Endometrial microvascular endothelial cells (primary cell): ENCODE results near the gene FAM209A. TPM values are rescaled to one million over a fixed set of nuclear protein-coding genes. Genes with fewer than 3 reads are reported as not detected.
"Not testable (repeated sequence)": the region's sequence is repeated elsewhere in the genome, so short reads cannot be mapped to it uniquely, and the experiment has no call there.

Experiments
- in situ Hi-C: cut with HindIII; loops from 2 replicates; pipeline ENCODE4 v1.10.0; 2017; ENCODE audit warnings: low sequenced_read_pairs, low pct_unique_long_range_greater_than_20kb; ENCODE audit errors: inconsistent ontology term
- total RNA-seq: library from RNA; depleted of rRNA; stranded (reverse); fragments of >200 nt; gene quantifications from one replicate; pipeline ENCODE4 v1.2.3, GENCODE V29; 2015; ENCODE audit errors: inconsistent ontology term

FAM209A gene, protein sequence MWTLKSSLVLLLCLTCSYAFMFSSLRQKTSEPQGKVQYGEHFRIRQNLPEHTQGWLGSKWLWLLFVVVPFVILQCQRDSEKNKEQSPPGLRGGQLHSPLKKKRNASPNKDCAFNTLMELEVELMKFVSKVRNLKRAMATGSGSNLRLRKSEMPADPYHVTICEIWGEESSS
- total RNA-seq, result not detected

GRCh38 chr20:56524444-56524843, at the start of gene FAM209A:
Gene FAM209A, plus strand, starts transcription at chr20:56524744. Its CDS starts 65 bp downstream, at chr20:56524809.
- in situ Hi-C loops, result not testable (repeated sequence)

DNA sequence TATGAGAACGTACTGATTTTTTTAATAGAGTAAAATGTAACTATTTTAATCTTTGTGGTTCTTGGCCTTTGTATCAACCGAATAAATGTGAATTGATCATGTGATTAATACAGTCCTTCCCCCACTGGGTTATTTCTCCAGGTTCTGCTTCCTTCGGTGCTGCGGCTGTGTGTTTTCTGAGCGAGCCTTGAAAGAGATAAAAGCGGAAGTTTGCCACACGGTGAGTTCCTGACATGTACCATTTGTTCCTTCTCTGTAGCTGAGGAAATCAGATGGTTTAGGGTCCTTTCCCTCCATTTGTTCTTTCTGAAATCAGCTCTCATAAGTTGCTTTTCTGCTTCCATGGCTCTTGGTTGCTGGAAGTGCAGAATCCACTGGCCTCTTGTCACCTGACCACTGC, 40.6 kb upstream of the FAM209A start:
- in situ Hi-C loops, result no loop called here

- in situ Hi-C loops, result no loop called here
Measured at GRCh38 chr20:56487216-56487615, 37.3 kb upstream of the FAM209A start.

DNA sequence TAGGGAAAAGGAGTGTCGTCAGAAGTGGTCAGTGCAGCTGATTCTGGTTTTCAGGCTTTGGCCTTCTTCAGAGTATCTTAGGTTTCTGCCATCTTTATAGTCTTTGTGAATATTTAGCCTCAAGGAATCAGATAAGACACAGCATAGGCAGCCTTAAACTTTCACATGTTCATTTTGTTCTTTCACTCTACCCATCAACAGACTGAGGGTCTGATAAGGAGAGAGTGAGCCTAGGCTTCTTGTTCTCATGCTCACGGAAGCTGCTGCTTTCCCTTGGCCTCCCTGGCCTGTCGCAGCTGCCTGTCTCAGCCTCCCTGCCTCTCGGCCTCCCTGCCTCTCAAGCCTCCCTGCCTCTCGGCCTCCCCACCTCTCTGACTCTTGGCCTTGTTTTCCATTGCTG, 36.0 kb upstream of the FAM209A start:
- in situ Hi-C loops, result no loop called here

DNA sequence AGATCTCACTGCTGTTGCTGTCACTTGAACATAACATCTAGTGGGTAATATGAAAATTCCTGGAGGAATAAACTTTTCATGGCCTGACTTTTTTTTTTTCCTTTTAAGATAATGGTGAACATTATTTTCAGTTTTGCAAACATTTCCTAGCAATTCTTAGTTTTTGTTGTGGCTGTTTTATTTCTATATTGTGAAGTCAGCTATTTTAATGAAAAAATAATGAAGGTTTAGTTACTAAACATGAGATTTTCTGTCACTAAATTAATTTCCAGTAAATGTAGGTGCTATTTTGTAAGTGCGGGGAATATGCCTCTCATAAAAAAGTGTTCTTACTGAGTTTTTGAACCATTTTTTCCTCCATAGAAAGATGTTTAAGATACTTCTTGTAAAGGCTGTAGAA, 23.4 kb upstream of the FAM209A start:
- in situ Hi-C loops, result no loop called here

DNA sequence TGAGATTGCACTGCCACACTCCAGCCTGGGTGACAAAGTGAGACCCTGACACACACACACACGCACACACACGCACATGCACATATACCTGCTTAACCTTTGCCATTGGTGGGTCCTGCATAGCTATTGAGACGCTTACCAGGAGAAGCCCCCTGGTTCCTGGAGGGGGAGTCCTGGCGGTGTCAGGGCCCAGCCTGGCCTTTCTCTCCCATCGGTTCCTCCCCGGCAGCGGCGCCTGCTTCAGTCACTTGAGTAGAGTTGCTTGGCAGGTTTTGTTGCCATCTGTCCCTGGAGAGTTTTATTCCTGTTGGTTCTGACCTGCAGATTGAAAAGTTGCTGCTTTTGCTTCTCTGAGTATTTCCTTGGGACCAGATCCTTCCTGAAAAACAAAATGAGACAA, 20.6 kb upstream of the FAM209A start:
- in situ Hi-C loops, result no loop called here

- in situ Hi-C loops, result no loop called here
Measured at GRCh38 chr20:56504373-56505005, 20.1 kb upstream of the FAM209A start.

DNA sequence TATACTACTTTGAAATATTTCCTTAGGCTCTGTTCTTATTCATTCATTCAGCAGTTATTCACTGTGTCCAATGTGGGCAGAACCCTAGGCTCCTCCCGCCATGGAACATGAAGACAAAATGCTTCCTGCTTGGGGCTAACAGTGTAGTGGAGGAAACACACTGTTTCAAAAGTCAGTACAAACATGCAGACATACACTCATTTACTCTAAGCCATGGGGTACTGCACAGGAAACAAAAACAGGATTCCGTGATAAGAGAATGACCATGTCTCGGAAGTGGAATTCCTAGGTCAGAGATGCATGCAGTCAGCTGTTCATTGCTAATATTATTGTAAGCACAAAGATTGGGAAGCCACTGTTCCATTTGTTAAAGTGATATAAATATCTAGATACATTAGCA, 18.4 kb upstream of the FAM209A start:
- in situ Hi-C loops, result no loop called here

DNA sequence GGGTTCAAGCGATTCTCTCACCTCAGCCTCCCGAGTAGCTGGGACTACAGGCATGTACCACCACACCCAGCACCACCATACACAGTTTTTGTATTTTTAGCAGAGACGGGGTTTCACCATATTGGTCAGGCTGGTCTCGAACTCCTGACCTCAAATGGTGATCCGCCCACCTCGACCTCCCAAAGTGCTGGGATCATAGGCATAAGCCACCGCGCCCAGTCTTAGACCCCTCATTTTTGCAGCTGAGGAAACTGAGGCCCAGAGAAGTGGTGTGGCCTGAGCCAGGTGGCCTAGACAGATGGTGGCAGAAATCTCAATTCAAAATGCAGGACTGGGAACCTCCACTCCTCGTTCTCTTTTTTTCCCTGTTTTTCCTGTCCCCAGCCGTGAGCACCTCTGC, 12.6 kb upstream of the FAM209A start:
- in situ Hi-C loops, result no loop called here

DNA sequence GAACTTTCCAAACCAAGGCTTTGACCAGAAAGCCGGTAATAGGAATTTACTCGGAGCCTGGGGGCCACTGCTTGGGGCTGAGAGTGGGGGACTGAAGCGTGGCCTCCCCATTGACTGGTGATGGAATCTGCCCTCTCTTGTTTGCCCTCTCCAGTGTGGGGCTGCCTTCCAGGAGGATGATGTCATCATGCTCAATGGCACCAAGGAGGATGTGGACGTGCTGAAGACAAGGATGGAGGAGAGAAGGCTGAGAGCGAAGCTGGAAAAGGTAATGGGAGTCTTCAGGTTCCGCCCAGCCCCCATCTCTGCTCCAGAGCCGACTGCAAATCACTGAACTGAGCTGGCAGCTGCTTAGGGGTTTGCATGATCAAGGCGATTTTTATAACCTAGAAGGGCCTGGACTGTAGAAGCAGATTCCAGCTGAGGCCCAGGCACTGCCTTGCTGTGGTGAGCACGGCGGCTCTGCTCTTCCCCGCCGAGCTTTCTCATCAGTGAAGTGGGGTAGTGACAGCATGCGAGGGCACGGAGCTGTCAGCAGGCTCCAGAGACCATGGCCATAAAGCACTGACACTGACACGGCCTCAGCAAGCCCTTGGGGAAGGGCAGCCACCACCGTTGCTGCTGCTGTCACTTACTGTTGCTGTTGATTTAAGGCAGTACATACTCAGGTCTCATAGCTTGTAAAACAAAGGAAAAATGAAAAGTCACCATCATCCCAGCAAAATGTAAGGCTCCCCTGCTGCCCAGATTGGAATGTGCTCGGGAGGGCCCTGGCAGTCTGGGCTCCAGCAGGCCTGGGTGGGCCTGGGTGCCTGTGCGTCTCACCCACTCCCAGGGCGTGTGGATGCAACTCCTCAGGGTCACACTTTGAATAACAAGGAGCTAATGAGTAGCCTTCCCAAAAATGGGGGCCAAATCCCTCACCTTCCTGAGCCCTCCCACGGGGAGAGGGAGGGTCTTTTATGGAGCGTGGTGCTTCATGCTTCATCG, 11.1 kb upstream of the FAM209A start:
- in situ Hi-C loops, result no loop called here

DNA sequence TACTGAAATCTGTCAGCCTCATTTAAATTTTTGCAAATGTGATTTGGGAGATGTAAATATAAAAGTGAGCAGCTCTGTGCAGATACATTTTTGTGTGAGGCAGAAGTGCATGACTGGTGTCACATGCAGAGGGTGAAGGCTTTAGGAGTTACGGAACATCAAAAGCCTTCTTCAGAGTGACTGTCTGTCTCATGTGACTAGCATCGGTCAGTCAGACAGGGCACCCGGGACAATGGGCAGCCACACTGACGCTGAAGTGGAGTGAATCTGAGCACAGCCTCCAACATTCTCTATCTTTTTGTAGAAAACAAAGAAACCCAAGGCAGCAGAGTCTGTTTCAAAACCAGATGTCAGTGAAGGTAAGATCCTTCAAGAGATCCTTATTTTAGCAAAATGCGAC, 7.9 kb upstream of the FAM209A start:
- in situ Hi-C loops, result no loop called here

DNA sequence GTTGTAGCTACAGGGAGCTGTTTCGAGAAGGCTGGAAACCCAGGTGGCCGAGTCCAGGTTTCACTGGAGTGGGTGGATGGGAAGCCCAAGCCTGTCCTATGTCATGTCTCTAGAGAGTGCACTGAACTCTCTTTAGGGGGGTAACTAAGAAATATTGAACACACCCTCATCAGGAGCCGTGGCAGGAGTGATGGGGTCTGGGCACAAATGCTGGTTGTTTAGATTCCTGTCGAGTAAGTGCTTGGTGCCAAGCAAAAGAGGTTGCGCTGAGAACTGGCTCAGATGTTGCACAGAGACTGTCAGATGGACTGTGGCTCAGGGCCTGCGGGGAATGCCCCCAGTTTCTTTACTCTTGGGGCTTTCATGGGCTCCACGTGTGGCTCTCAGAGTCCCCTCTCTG, 7.3 kb upstream of the FAM209A start:
- in situ Hi-C loops, result no loop called here

DNA sequence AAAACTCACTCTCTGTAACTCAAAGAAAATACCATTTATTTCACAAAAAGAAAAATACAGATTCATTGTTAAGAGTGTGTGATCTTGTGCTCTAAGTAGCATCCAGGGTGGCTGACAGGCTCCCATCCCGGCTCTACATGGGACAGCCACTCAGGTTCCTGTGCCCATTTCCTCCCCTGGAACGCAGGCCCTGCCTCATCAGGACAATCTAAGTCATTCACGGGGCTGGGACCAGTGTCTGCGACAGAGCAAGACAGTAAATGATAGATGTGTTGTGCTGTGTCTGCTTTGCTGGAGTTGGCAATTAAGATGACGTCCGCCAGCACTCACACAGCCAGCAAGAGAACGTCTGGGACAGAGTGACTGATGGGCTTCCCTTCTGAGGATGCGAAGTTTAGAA, 6.9 kb upstream of the FAM209A start:
- in situ Hi-C loops, result no loop called here

DNA sequence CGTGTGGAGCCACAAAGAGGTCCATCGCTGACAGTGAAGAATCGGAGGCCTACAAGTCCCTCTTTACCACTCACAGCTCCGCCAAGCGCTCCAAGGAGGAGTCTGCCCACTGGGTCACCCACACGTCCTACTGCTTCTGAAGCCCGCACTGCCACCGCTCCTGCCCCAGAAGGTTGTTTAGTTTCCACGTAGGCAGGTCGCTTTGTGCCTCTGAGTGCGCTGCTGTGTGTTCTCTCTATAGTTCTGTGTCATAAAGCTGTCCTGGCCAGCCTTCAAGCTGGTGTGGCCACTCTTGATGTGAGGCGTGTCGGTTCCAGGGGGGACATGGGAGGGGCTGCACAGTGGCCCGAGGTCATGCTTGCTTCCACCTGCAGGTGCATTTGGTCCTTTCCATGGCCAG, 6.4 kb upstream of the FAM209A start:
- in situ Hi-C loops, result no loop called here

DNA sequence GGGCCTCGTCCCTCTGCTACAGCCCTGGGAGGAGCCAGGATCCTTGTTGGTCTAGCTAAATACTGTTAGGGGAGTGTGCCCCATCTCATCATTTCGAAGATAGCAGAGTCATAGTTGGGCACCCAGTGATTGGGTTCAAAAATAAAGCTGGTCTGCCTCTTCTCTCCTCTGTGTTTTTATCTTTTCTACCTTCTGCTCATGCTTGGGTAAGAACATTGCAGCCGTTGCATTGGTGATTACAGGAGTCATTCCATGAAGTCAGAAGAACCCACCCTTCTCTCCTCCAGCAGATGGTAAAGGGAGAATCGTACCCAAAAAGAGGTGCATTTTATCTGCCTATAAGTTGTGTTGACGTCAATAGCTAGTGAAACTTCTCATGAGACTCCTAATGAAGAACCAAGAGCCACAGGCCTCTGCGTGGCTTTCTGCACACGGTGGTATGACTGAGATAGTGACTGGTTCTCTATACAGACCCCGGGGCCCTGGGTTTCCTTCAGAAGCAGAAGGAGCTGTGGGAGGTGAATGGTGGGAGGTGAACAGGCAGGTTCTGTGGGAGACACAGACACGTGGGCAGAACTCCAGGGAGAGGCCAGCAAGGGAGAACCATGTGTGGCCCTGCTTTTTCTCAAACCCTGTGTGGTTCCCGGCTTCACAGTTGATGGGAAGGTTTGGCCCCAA, 5.7 kb upstream of the FAM209A start:
- in situ Hi-C loops, result no loop called here

- in situ Hi-C loops, result no loop called here
Measured at GRCh38 chr20:56519551-56519950, 5.0 kb upstream of the FAM209A start.

DNA sequence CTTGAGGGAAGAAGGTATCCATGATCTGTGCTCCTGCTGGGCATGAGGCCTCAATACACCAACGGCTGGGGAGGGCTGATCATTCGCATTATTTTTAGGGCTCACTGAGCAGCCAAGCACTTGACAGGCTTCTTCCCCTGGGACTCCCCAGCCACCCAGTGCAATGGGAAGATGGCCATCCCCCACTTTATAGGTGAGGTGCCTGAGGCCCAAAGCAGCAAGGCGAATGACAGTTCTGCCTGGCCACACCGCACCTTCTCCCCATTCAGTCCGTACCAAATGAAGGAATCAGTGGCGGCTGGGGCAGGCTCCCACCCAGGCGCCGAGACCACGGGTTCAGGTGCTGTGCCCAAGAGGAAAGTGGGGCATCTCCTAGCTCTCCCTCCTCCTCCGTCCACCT, 4.4 kb upstream of the FAM209A start:
- in situ Hi-C loops, result no loop called here

DNA sequence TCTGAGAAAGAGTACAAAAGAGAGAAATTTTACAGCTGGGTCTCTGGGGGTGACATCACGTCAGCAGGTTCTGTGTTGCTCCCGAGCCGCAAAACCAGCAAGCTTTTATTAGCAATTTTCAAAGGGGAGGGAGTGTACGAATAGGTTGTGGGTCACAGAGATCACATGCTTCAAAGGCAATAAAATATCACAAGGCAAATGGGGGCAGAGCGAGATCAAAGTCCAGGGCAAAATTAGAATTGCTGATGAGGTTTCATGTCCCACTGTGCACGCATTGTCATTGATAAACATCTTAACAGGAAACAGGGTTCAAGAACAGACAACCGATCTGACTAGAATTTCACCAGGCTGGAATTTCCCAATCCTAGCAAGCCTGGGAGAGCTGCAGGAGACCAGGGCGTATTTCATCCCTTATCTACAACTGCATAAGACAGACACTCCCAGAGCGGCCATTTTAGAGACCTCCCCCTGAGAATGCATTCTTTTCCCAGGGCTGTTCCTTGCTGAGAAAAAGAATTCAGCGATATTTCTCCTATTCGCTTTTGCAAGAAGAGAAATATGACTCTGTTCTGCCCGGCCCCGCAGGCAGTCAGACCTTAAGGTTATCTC, 3.7 kb upstream of the FAM209A start:
- in situ Hi-C loops, result not testable (repeated sequence)

DNA sequence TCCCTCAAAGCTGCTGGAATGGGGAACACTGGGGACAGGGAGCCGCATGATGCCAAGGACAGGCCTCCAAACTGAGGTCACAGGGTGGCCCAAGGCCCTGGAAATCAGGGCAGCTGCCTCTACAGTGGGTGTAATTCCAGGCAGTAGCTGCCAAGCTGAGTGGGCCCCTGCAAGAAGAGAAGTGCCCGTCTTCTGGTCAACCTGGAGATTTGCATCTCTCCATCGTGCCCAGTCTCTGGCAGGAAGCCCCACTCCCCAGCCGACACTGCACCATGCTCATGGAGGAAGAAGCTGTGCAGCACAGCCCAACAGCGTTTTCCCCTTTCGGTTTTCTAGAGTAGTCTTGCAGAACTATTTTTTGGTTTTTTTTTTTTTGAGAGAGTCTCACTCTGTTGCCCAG, 2.2 kb upstream of the FAM209A start:
- in situ Hi-C loops, result no loop called here
